ENCODE data around the gene UVRAG.

DNA sequence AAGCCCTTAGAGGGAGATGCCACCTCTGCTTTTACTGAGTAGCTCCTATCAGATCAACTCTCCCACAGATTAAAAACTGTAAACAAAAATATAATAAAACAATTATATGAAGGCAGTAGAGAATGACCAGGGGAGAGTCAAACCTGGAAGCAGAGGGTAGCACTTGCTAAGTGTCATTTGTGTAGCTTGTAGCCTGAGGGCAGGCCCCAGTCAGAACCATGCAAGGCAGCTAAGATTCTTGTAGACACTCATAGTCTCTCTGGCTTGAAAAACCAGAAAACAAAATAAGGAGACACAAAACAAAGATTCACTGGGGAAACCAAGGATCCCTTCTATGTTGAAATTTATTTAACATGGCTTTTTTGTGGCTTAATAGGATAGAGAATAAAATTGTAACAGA is 280.9 kb downstream of the UVRAG start:
- TF ChIP-seq POLR2AphosphoS5 (IDR thresholded peaks at IDR 0.05) = no peak
- TF ChIP-seq CTCF (IDR thresholded peaks at IDR 0.05) = no peak

All from stomach (tissue), 4 donors.